ENCODE measurements around the gene SEC14L1.

- TF ChIP-seq CTCF (IDR thresholded peaks at IDR 0.05) (no peak), POLR2A (IDR thresholded peaks at IDR 0.05) (no peak)
Observed at GRCh38 chr17:77228816-77229215, 88.0 kb downstream of the SEC14L1 start.
